Spleen (tissue), 11 donors: Measurements from ENCODE around the gene DDX41. TPM values are rescaled to one million over a fixed set of nuclear protein-coding genes. Genes with fewer than 3 reads are reported as not detected.

Experiments used
- DNase-seq: peaks from one replicate; pipeline ENCODE4 v3.0.0-alpha.2; 2020
- H3K27ac ChIP-seq, 8 donors: fragments of 200-600 bp; sonication (generic) in 7 of 8; 1 replicate in 4 of 8; 2 replicates in 4 of 8; pipeline versions ENCODE4 v1.5.0 to v1.8.0; 2016 to 2021; ENCODE audit warnings: inconsistent platforms in 4 of 8, mild to moderate bottlenecking in 4 of 8, moderate library complexity in 1 of 8
- H3K27me3 ChIP-seq, 7 donors: fragments of 200-600 bp; sonication (generic) in 6 of 7; replicated peaks in 1 of 7; 1 replicate in 4 of 7; 2 replicates in 3 of 7; pipeline versions ENCODE4 v1.5.0 to v1.8.0; 2016 to 2021; ENCODE audit warnings: inconsistent platforms in 3 of 7, mild to moderate bottlenecking in 1 of 7
- H3K36me3 ChIP-seq, 6 donors: fragments of 200-600 bp; sonication (generic) in 5 of 6; 1 replicate in 4 of 6; 2 replicates in 2 of 6; pipeline versions ENCODE4 v1.5.0 to v1.8.0; 2016 to 2021; ENCODE audit warnings: inconsistent platforms in 2 of 6
- H3K4me1 ChIP-seq, 6 donors: fragments of 200-600 bp; sonication (generic) in 5 of 6; 1 replicate in 3 of 6; 2 replicates in 3 of 6; pipeline versions ENCODE4 v1.5.0 to v1.8.0; 2016 to 2021; ENCODE audit warnings: inconsistent platforms in 3 of 6
- H3K4me3 ChIP-seq, 8 donors: fragments of 200-600 bp; sonication (generic) in 7 of 8; 1 replicate in 4 of 8; 2 replicates in 4 of 8; pipeline versions ENCODE4 v1.5.0 to v1.8.0; 2016 to 2021; ENCODE audit warnings: inconsistent platforms in 4 of 8, mild to moderate bottlenecking in 4 of 8, moderate library complexity in 2 of 8
- H3K9me3 ChIP-seq, 8 donors: fragments of 200-600 bp; sonication (generic) in 7 of 8; 1 replicate in 4 of 8; 2 replicates in 4 of 8; pipeline versions ENCODE4 v1.5.0 to v1.8.0; 2016 to 2021; ENCODE audit warnings: inconsistent platforms in 4 of 8
- POLR2A ChIP-seq, 3 donors: fragments of 450-650 bp; IDR thresholded peaks; one replicate each; pipeline ENCODE4 v1.5.1; 2017; ENCODE audit warnings: antibody characterized with exemption in 3 of 3, mild to moderate bottlenecking in 1 of 3
- POLR2AphosphoS5 ChIP-seq, 3 donors: sonication (generic); formaldehyde crosslinking; IDR thresholded peaks; one replicate each; pipeline ENCODE4 v1.5.1; 2017; ENCODE audit warnings: antibody characterized with exemption in 3 of 3
- WGBS, 5 donors: extraction: QIAGEN DNeasy Blood & Tissue Kit in 3 of 5; methylation state at CpG; one replicate each; pipeline versions ENCODE4 v1.1.5 to v1.1.7; 2013 to 2018; 5-methylcytosine and 5-hydroxymethylcytosine counted together
- intact Hi-C: fragments of 100-400 bp; cut with DNase I; formaldehyde crosslinking; loops from one replicate; pipeline ENCODE4 v1.15.0; 2023; ENCODE audit warnings: low total_unique reads
- polyA plus RNA-seq, 3 donors: library from polyadenylated mRNA; stranded (reverse); fragments of 200-250 nt; gene quantifications; one replicate each; pipeline ENCODE4 v1.2.1, GENCODE V29; 2013
- total RNA-seq, 7 donors: library from RNA; depleted of rRNA in 3 of 7; stranded (reverse); fragments of >200 nt in 3 of 7; fragmentation: NEBNext Ultra II Directional in 4 of 7; extraction: Animal tissue kit (Norgen Biotek cat#: 25700) in 4 of 7; gene quantifications; one replicate each; pipeline versions ENCODE4 v1.1.0 to v1.2.1, GENCODE V29; 2016 to 2021
- TF ChIP-seq, protein P1 (sequence below), 11 experiments: fragments of 200-600 bp in 7 of 11; fragments of 450-650 bp in 4 of 11; sonication (generic) in 4 of 11; IDR thresholded peaks in 8 of 11; conservative IDR thresholded peaks in 3 of 11; 1 replicate in 7 of 11; 2 replicates in 4 of 11; pipeline versions ENCODE4 v1.4.0 to v1.8.0; 2016 to 2021; ENCODE audit warnings: antibody characterized with exemption in 11 of 11, inconsistent platforms in 4 of 11, mild to moderate bottlenecking in 1 of 11
- donor health status: healthy with polysubstance abuse.
- donor health status: DM: no; HTN: no; CAD: no; lungs with moderate emphysema.
- donor health status: DM: no; HTN: no; CAD: no.
- donor health status: Bipolar disorder and iron deficiency.
- donor health status: healthy.
- donor health status: DM: no; HTN: no; CAD: no.
- donor health status: DM: yes; HTN: yes; CAD: no.

The DDX41 gene
- total and polyA plus RNA-seq, 10 donors, result 68.9 to 126 (median 92.4) TPM

DNA sequence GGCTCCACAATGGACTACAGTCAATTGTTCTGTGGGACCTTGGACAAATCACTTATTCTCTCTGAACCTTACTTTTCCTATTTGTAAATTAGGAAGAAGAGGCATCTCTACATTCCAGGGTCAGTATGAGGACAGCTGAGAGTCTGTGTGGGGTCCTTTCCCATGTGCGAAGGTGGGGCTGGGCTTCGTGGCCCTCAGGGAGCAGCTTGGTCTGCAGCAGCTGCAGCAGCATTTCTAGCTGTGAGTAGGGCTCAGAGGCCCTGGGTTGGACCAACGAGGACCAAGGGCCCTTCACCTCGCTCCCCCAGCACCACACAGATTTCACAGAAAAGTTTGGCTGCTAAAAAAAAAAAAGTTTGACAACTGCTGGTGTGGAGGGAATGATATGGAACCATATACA is 9.4 kb upstream of the DDX41 start:
- TF ChIP-seq POLR2AphosphoS5 (IDR thresholded peaks at IDR 0.05) (peak in 1 of 3 donors; percentile 16), POLR2A (IDR thresholded peaks at IDR 0.05) (no peak)
- TF ChIP-seq, protein P1, sequence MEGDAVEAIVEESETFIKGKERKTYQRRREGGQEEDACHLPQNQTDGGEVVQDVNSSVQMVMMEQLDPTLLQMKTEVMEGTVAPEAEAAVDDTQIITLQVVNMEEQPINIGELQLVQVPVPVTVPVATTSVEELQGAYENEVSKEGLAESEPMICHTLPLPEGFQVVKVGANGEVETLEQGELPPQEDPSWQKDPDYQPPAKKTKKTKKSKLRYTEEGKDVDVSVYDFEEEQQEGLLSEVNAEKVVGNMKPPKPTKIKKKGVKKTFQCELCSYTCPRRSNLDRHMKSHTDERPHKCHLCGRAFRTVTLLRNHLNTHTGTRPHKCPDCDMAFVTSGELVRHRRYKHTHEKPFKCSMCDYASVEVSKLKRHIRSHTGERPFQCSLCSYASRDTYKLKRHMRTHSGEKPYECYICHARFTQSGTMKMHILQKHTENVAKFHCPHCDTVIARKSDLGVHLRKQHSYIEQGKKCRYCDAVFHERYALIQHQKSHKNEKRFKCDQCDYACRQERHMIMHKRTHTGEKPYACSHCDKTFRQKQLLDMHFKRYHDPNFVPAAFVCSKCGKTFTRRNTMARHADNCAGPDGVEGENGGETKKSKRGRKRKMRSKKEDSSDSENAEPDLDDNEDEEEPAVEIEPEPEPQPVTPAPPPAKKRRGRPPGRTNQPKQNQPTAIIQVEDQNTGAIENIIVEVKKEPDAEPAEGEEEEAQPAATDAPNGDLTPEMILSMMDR (IDR thresholded peaks at IDR 0.05 in 8 of 11, conservative IDR thresholded peaks at IDR 0.05 in 3 of 11), result no peak
- intact Hi-C loops, result no loop called here
- WGBS, 5 donors, result 89 to 98% (median 95%) methylated on average over 4 of the region's 4 CpGs
- Histone ChIP-seq H3K36me3 (peaks cover 0 to 99% (median 95%) of the 10 kb centered on the region in 6 donors), H3K4me1 (peaks cover 0 to 10% (median under 1%) of the 10 kb centered on the region in 6 donors), H3K27me3 (no peaks in the 10 kb centered on the region), H3K27ac (no peak overlapping the region), H3K9me3 (no peaks in the 10 kb centered on the region), H3K4me3 (no peak overlapping the region)
- DNase-seq, result peak; percentile 18

DNA sequence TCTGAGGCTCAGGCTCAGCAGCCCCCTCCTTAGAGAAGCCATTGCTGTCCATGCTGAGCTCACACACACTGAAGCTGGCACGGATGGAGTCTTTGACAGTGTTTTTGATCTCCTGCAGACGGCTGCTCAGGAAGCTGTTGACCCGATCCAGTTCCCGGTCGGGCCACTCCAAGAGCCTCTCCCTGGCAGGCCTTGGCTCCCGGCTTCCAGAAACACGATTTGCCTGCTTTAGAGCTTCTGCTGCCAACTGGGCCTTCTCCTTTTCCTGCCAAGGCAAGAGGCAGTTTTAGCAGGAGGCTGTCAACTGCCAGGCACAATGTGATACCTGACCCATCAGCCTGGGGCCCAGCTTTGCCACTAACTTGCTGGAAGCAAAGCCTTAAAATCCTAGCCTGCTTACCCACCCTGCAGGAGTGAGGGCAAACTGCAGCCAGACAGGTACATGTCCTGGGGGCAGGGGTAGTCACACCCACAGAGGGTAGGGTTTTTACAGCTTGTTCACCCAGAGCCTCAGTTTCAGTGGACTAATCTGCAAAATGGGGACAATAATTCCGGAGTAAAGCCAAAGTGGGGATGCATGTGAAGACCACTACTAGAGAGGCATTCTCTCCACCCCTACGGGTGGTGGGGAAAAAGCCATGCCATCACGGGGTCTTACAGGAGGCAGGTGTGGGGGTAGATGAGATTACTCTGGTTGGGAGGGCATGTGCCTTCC is 8.3 kb upstream of the DDX41 start:
- no peak for TF ChIP-seq POLR2A (IDR thresholded peaks at IDR 0.05)
- TF ChIP-seq, protein P1 (IDR thresholded peaks at IDR 0.05 in 8 of 11, conservative IDR thresholded peaks at IDR 0.05 in 3 of 11), result no peak
- Histone ChIP-seq H3K27ac (no peak overlapping the region), H3K36me3 (peaks cover 0 to 99% (median 94%) of the 10 kb centered on the region in 6 donors), H3K4me3 (no peak overlapping the region), H3K27me3 (no peaks in the 10 kb centered on the region), H3K4me1 (peaks cover 0 to 21% (median 2%) of the 10 kb centered on the region in 6 donors), H3K9me3 (no peaks in the 10 kb centered on the region)
- WGBS, 5 donors, result 80 to 94% (median 89%) methylated on average over 10 of the region's 10 CpGs
- peak; percentile 39 for DNase-seq
- intact Hi-C loops, result no loop called here

- H3K4me3 ChIP-seq, result no peak overlapping the region
- intact Hi-C loops, result no loop called here
- H3K9me3 ChIP-seq, result no peaks in the 10 kb centered on the region
- H3K36me3 ChIP-seq, result peaks cover 0 to 99% (median 94%) of the 10 kb centered on the region in 6 donors
- peak; percentile 56 for DNase-seq
- TF ChIP-seq, protein P1 (IDR thresholded peaks at IDR 0.05 in 8 of 11, conservative IDR thresholded peaks at IDR 0.05 in 3 of 11), result no peak
- TF ChIP-seq POLR2A (IDR thresholded peaks at IDR 0.05) (no peak), POLR2AphosphoS5 (IDR thresholded peaks at IDR 0.05) (no peak)
- no peaks in the 10 kb centered on the region for H3K27me3 ChIP-seq
- peaks cover 0 to 27% (median 6%) of the 10 kb centered on the region in 6 donors for H3K4me1 ChIP-seq
- no peak overlapping the region for H3K27ac ChIP-seq
- 91 to 100% (median 95%) methylated on average over 9 to 12 of the region's 12 CpGs for WGBS, 5 donors
These were observed 7.8 kb upstream of the DDX41 start for GRCh38 chr5:177524539-177524900.

DNA sequence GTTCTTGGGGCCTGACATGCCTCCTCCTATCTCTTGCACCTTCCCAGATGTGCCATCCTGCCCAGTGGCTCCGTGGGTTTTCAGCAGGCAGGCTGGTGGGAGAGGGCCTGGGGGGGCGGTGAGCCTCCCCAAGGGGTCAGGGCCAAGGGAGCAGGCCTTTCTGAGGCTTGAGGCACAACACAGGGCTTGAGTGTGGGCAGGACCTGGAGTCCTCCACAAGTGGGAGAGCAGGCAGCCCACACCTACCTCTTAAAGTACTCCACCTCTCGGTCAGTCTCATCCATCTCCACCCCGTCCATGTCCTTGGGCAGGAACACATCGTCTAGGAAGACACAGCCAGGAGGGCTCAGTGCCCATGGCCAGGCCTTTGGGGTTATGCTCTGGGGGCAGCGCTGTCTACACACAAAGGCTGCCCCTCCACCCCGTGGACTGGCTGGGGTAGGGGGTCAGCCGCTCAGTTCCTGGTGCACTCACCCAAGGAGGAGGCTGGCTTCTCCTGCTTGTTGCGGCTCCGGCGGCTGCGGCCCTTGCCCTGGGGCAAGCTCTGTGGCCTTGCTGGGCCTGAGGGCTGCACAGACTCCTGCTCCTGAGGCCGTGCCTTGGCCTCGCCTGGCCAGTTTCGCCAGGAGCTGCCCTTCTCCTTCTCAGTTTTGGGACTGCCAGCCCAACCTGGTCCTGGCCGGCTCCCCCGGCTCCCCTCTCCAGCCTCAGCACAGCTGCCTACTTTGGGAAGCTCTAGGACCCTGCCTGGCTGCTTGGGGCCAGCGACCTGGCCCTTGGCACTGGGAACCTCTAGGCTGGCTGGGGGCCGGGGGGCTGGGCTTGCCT is 7.2 kb upstream of the DDX41 start:
- TF ChIP-seq POLR2AphosphoS5 (IDR thresholded peaks at IDR 0.05) (peak in 1 of 3 donors; percentile 56), POLR2A (IDR thresholded peaks at IDR 0.05) (no peak)
- no peak overlapping the region for H3K4me3 ChIP-seq
- intact Hi-C loops, result no loop called here
- peaks cover 0 to 99% (median 91%) of the 10 kb centered on the region in 6 donors for H3K36me3 ChIP-seq
- no peaks in the 10 kb centered on the region for H3K9me3 ChIP-seq
- H3K4me1 ChIP-seq, result peaks cover under 1 to 33% (median 10%) of the 10 kb centered on the region in 6 donors
- H3K27ac ChIP-seq, result no peak overlapping the region
- H3K27me3 ChIP-seq, result no peaks in the 10 kb centered on the region
- DNase-seq, result peak; percentile 58
- 95 to 100% (median 97%) methylated on average over 8 to 19 of the region's 19 CpGs for WGBS, 5 donors
